ENCODE results near the gene PAPOLG.
"Not testable (repeated sequence)": the region's sequence is repeated elsewhere in the genome, so short reads cannot be mapped to it uniquely, and the experiment has no call there.

Gene PAPOLG

DNA sequence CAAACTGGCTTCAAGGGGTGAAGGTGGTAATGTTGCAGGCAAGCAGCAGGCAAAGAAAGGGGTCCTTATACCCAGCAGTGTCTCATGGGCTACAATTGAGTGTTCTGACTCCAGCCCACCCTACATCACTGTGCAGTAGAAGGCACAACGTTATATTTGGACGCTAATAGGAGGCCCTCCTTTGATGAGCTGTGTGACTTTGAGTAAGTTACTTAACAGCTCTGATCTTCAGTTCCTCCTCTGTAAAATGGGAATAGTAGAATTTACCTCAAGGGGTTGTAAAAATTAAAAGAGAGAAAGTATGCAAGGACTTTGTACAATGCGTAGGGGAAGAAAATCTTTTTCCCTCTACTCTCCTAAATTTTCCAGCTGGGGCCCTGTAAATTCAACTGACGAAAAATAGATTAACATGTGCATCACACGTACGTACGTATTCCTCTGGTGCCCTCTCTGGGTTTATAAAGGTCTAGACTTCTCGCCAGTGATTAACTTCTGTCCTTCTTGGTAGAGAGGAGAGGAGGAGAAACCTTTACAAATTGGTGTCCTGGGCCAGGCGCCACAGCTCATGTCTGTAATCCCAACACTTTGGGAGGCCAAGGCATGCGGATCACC is 67.7 kb downstream of the PAPOLG start:
- H3K4me1 ChIP-seq (ENCODE audit: insufficient read depth, poor library complexity, severe bottlenecking) = no peaks in the 10 kb centered on the region
- ATAC-seq (ENCODE audit: low read depth) = no peak

DNA sequence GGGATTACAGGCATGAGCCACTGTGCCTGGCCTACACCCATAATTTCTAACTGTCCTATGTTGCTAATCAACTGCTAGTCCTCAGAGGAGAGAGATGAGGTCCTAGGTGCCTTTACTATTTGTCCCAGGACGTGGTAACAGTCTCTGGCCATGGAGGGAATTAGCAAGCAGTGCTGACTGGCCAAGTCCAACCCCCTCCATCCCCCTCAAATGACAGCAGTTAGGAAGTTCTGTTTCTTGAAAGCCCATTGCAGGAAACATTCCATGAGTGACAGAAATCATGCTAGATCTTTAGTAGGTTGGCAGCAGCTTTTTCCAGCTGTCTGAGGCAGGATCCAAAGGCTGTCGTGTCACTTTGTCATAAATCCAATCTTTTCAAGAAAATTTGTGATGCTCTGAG is 69.6 kb downstream of the PAPOLG start:
- Histone ChIP-seq H3K27ac (ENCODE audit: poor library complexity, severe bottlenecking) (no peak overlapping the region), H3K4me1 (ENCODE audit: insufficient read depth, poor library complexity, severe bottlenecking) (no peaks in the 10 kb centered on the region), H3K27me3 (ENCODE audit: insufficient read depth, poor library complexity, severe bottlenecking) (no peaks in the 10 kb centered on the region), H3K9me3 (ENCODE audit: severe bottlenecking) (no peaks in the 10 kb centered on the region), H3K4me3 (ENCODE audit: severe bottlenecking) (no peak overlapping the region), H3K36me3 (ENCODE audit: low read depth) (no peaks in the 10 kb centered on the region)
- no peak for DNase-seq (ENCODE audit: low spot score)
- no peak for ATAC-seq (ENCODE audit: low read depth)
- TF ChIP-seq, protein P1, sequence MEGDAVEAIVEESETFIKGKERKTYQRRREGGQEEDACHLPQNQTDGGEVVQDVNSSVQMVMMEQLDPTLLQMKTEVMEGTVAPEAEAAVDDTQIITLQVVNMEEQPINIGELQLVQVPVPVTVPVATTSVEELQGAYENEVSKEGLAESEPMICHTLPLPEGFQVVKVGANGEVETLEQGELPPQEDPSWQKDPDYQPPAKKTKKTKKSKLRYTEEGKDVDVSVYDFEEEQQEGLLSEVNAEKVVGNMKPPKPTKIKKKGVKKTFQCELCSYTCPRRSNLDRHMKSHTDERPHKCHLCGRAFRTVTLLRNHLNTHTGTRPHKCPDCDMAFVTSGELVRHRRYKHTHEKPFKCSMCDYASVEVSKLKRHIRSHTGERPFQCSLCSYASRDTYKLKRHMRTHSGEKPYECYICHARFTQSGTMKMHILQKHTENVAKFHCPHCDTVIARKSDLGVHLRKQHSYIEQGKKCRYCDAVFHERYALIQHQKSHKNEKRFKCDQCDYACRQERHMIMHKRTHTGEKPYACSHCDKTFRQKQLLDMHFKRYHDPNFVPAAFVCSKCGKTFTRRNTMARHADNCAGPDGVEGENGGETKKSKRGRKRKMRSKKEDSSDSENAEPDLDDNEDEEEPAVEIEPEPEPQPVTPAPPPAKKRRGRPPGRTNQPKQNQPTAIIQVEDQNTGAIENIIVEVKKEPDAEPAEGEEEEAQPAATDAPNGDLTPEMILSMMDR (IDR thresholded peaks at IDR 0.05; ENCODE audit: poor library complexity, severe bottlenecking) = no peak

More for the DNA sequence above, 67.7 kb downstream of the PAPOLG start:
- TF ChIP-seq, protein P1 (IDR thresholded peaks at IDR 0.05; ENCODE audit: poor library complexity, severe bottlenecking) = no peak
- Histone ChIP-seq H3K27ac (ENCODE audit: poor library complexity, severe bottlenecking) (no peak overlapping the region), H3K36me3 (ENCODE audit: low read depth) (no peaks in the 10 kb centered on the region), H3K4me3 (ENCODE audit: severe bottlenecking) (no peak overlapping the region), H3K9me3 (ENCODE audit: severe bottlenecking) (no peaks in the 10 kb centered on the region), H3K27me3 (ENCODE audit: insufficient read depth, poor library complexity, severe bottlenecking) (no peaks in the 10 kb centered on the region)
- DNase-seq (ENCODE audit: low spot score) = no peak

DNA sequence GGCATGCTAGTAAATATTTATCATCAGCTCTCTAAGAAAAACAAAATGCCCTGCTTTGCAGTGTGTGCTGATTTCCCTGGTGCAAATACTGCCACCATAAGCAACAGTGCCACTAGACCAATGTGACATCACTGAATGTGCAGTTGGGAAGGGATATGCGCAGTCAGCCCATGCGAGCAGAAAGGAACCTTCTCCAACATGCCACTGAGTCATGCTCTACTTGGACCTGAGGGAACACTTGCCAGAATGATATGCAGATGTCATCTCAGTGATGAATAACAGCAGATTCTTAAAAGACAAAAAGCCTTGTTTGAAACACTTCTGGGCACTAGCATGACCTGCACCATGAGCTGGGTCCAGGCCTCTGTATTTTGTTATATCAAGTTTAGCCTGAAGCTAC is 70.0 kb downstream of the PAPOLG start:
- TF ChIP-seq, protein P1 (IDR thresholded peaks at IDR 0.05; ENCODE audit: poor library complexity, severe bottlenecking) = no peak
- H3K9me3 ChIP-seq (ENCODE audit: severe bottlenecking) = no peaks in the 10 kb centered on the region
- no peaks in the 10 kb centered on the region for H3K4me1 ChIP-seq (ENCODE audit: insufficient read depth, poor library complexity, severe bottlenecking)
- H3K36me3 ChIP-seq (ENCODE audit: low read depth) = no peaks in the 10 kb centered on the region
- no peak for ATAC-seq (ENCODE audit: low read depth)
- H3K4me3 ChIP-seq (ENCODE audit: severe bottlenecking) = no peak overlapping the region
- no peak for DNase-seq (ENCODE audit: low spot score)
- H3K27ac ChIP-seq (ENCODE audit: poor library complexity, severe bottlenecking) = no peak overlapping the region
- H3K27me3 ChIP-seq (ENCODE audit: insufficient read depth, poor library complexity, severe bottlenecking) = no peaks in the 10 kb centered on the region

DNA sequence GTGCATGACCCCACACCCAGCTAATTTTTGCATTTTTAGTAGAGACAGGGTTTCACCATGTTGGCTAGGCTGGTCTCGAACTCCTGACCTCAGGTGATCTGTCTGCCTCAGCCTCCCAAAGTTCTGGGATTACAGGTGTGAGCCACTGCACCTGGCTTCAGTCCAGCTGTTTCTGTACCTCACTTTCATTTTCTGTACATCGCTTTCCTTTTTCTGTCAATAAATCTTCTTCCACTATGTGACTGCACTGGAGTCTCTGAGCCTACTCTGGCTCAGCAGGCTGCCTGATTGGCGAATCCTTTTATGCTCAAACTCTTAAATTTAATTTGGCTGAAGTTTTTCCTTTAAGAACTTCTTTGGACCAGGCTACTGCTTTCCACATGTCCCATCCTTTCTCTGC is 70.8 kb downstream of the PAPOLG start:
- not testable (repeated sequence) for H3K36me3 ChIP-seq (ENCODE audit: low read depth); H3K27me3 ChIP-seq (ENCODE audit: insufficient read depth, poor library complexity, severe bottlenecking); ATAC-seq (ENCODE audit: low read depth); H3K27ac ChIP-seq (ENCODE audit: poor library complexity, severe bottlenecking); DNase-seq (ENCODE audit: low spot score); H3K4me1 ChIP-seq (ENCODE audit: insufficient read depth, poor library complexity, severe bottlenecking); H3K9me3 ChIP-seq (ENCODE audit: severe bottlenecking); H3K4me3 ChIP-seq (ENCODE audit: severe bottlenecking)

GRCh38 chr2:60827369-60827768 is 71.3 kb downstream of the PAPOLG start:
- DNase-seq (ENCODE audit: low spot score) = no peak
- H3K9me3 ChIP-seq (ENCODE audit: severe bottlenecking) = no peaks in the 10 kb centered on the region
- no peak overlapping the region for H3K27ac ChIP-seq (ENCODE audit: poor library complexity, severe bottlenecking)
- no peak overlapping the region for H3K4me3 ChIP-seq (ENCODE audit: severe bottlenecking)
- H3K4me1 ChIP-seq (ENCODE audit: insufficient read depth, poor library complexity, severe bottlenecking) = no peaks in the 10 kb centered on the region
- no peaks in the 10 kb centered on the region for H3K36me3 ChIP-seq (ENCODE audit: low read depth)
- no peaks in the 10 kb centered on the region for H3K27me3 ChIP-seq (ENCODE audit: insufficient read depth, poor library complexity, severe bottlenecking)
- no peak for ATAC-seq (ENCODE audit: low read depth)
- TF ChIP-seq, protein P1 (IDR thresholded peaks at IDR 0.05; ENCODE audit: poor library complexity, severe bottlenecking) = no peak

Data from RWPE2 (cell line).